ENCODE data around the gene GATAD2A.

Gene GATAD2A

GRCh38 chr19:19420570-19421298 is 15.3 kb downstream of the GATAD2A start:
- no peak for DNase-seq

DNA sequence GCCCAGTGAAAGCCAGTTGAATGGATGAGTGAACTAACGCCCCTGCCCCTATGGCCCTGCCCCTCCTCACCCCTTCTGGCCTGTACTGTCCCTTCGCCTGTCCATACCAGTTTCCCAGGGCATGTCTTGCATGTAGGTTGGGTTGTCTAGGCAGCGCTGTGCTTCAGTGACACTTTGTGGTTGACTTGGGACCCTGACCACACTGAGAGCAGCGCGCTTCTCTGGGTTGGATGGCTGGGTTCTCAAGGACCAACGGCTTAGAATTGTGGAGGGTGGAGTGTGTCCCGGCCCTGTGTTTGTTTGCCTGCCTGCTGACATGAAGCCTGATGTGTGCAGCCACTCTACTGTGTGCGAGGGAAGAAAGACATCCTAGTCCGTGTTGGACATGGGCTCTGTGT is 15.8 kb downstream of the GATAD2A start:
- no peak for DNase-seq

GRCh38 chr19:19422156-19422555 is 16.7 kb downstream of the GATAD2A start:
- no peak for DNase-seq

- peak in 6 of 56 donors; percentile 7 to 39 (median 16) for DNase-seq
These were observed 17.8 kb downstream of the GATAD2A start for GRCh38 chr19:19423322-19423721.

- DNase-seq, result peak in 2 of 56 donors; percentile 8
These were observed 19.8 kb downstream of the GATAD2A start for GRCh38 chr19:19425170-19425875.

DNA sequence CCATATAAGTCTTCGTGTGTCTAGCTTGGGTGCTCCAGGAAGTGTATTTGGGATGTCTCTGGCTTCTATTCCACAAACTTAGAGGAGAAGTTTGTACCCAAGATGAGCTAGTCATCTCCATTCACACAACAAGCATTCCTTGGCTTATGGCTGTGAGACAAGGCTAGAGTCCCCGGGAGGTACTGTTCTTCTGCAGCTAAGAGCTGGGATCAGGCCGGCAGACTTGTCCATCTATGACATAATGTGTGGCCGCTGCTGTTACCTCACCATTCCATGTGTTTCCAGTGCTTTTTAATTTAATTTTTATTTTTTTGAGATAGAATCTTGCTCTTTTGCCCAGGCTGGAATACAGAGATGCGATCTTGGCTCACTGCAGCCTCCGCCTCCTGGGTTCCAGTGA is 20.7 kb downstream of the GATAD2A start:
- no peak for DNase-seq

DNA sequence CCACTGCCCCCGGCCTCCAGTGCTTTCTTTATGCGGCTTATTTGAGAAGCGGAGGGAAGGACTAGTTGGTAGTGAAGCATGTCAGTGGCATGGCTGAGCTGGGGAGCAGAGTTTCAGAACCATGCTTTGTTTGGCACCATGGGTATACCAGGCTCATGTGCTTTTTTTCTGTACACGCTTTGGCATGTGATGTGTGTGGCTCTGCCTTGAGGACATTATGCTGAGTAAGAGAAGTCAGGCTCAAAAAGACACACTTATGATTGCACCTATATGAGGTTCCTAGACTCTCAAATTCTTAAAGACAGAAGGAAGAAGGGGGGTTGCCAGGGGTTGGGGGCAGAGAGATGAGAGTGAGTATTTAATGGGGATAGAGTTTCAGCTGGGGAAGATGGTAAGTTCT is 21.3 kb downstream of the GATAD2A start:
- no peak for DNase-seq

- DNase-seq, result no peak
These were observed 21.8 kb downstream of the GATAD2A start for GRCh38 chr19:19427302-19427701.

DNA sequence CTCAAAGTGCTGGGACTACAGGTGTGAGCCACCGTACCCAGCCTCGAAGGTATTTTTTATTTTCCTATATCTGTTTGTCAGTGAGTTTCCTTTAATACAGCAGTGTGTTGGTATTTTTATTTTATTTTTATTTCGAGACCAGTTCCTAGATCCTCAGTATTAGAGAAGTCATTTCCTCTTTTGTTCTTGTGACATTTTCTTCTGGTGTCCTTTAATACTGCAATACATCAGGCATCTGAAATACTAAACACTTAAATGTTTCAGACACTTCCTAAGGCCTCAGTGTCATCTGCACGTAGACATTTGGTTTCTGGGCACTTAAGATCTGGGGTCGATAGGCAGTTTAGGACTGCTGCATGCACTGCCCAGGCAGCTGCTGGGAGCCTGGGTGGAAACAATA is 22.5 kb downstream of the GATAD2A start:
- no peak for DNase-seq

DNA sequence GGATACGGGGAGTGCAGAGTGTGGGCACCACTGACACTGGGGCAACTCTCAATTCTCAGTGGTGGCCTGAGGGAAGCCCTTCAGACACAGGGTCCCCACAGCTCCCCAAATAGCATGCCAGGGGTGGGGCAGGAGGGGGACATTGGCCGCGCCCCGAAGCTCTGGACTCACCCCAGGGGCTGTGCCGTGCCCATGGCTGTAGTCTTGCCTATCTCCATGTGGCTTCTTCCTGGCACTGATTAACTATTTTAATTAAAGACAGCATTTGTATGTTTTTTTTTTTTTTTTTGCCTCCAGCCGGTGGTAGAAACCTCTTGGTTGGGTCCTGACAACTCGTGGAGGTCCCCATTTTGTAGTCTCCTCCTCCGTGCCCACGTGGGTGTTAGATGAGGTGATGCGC is 23.3 kb downstream of the GATAD2A start:
- no peak for DNase-seq

- DNase-seq, result no peak
These were observed 23.9 kb downstream of the GATAD2A start for GRCh38 chr19:19429361-19429760.

DNA sequence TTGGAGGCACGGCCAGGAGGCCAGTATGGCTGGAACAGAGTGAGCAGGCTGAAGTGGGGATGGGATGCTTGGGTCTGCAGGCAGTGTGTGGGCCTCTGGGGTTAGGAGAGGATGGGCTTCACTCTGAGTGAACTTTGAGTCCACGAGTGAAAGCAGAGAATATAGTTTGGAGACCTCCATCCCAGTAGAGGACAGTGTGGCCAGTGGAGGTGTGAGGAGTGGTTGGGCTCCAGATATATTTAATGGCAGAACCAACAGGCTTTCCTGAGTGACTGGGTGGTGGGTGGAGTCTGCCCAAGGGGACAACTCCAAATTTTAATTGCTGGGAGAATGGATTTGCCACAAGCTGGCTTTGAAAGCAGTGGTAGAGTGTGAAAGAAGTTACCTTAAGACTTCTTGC is 27.3 kb downstream of the GATAD2A start:
- no peak for DNase-seq

DNA sequence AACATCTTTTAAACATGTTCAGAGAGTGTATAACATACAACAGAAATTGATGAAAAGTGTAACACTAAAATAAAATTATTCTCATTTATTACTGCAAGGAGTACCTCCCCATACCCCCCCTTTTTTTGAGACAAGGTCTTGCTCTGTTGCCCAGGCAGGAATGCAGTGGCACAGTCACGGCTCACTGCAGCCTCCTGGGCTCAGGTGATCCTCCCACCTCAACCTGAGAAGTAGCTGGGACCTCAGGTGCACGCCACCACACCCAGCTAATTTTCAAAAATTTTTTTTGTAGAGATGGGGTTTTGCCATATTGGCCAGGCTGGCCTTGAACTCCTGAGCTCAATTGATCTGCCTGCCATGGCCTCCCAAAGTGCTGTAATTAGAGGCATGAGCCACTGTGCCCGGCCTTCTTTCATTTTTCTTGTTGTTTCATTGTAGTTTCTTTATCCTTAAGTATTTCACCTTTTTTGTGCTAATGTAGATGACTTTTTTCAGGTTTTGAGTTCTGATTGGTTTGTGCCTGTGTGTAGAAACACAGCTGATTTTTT is 28.3 kb downstream of the GATAD2A start:
- no peak for DNase-seq

GRCh38 chr19:19434483-19435045 is 29.1 kb downstream of the GATAD2A start:
- DNase-seq, result no peak

- no peak for DNase-seq
These were observed 30.7 kb downstream of the GATAD2A start for GRCh38 chr19:19436137-19436691.

DNA sequence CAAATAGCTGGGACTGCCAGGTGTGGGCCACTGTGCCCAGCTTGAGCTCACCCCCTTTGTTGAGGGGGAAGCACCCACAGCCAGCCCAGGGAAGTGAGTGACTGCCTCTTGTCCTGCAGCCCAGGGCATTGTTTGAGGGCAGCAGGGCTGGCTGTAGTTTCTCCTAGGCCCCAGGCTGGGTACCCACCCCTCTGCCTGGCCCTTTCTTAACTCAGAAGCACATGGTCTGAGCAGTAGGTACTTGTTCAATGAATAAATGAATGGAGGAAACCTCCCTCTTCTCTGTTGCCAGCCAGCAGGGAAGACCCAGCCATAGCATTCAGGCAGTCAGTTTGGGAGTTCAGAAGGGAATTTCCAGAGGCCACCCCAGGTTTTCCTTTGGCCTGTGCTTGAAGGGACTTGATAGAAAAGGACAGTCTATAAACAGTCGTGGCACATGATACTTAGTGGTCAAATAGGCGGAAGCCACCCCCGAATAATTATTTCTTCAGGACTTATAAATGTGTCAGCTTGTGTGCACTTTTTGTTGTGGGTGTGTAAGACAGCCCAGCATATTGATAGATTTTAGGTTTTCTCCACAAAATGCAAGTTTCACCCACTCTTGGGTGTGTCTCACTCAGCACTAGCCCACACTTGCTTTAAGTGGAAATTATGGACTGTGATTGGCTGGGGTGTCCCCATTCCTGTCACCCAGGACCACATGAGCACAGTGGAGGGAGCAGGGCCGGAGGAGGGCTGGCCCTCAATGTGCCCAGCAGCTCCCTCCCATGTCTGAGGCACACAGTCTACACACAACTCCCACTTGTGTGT is 33.1 kb downstream of the GATAD2A start:
- DNase-seq, result peak in 3 of 56 donors; percentile 9 to 19 (median 17)

DNA sequence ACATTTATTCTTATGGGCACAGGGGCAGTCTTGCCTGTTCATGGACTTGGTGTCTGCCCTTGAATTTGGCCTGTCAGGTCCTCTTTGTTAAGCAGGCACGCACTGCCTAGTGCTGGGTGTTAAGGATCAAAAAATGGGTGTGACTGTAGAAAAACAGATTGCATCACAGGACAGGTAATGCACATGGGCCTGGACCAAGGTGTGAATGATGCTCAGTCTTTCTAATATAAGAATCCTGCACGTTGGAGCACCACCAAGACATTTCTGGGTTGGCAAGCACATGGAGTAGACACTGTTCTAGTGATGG is 33.7 kb downstream of the GATAD2A start:
- no peak for DNase-seq

DNA sequence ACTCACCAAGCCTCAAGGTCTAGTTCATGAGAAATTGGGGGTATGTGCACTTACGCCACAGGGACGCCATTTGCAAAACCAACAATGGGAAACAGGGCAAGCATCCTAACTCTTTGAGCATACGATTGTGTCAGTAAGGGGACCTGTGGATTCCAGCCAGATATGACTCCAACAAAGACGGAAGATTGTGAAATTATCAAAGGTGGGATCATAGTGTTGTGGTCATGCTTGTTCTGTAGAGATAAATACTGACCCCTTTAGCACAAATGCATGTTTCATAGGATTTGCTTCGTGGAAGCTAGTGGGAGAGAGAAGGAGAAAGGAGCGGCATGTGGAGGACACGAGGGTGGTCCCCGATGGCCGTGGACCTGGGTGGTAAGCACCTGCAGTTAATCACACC is 37.8 kb downstream of the GATAD2A start:
- no peak for DNase-seq

DNA sequence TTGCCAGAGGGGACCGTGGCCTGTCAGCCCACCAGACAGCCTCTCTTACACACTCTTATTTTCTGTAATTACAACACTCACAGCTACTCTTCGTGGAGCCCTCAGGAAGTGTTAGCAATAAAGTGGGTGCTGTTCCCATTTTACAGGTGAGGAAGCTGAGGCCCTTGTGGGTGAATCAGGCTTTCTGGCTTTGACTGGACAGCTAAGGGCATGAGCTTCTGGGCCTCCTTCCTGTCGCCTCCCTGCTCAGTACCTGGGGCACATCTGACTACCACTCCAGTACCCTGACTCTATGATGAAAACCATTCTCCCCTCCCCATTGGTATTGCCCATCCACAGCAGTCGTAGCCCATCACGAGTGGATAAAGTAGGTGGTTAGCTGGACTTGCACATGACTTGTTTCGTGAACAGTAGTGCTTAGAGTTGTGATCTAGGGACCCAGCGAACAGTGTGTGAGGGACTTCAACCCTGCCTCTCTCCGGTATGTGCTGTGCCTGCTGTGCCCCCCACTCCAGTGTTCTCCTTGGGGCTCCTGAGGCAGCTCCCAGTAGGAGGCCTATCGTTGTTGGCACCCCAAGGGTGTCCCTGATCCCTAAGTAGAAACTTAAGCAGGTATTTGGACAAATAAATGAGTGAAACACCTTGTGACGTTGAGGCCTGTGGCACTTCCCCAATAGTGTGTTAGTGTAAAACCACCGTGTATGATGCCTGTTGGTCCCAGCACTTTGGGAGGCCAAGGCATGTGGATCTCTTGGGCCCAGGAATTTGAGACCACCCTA is 38.6 kb downstream of the GATAD2A start:
- no peak for DNase-seq

DNA sequence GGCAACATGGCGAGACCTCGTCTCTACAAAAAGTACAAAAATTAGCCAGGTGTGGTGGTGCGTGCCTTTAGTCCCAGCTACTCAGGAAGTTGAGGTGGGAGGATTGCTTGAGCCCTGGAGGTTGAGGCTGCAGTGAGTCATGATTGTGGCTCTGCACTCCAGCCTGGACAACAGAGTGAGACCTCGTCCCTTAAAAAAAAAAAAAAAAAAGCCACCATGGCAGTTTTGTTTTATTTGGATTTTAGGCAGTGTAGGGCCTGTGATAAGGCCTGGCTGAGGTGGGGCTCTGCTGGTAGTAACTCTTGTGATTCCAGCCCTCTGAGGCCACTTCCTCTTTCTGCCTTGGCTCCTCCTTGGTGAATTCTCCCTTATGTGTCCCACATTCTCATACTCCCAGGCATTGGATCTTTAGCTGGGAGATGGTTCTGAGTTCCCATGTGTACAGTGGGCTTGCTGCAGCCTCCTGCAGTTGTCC is 39.2 kb downstream of the GATAD2A start:
- DNase-seq, result no peak

All from amygdala (tissue), 56 donors.